Vagina (tissue), 2 donors: ENCODE data around the gene RFX6. TPM values are rescaled to one million over a fixed set of nuclear protein-coding genes. Genes with fewer than 3 reads are reported as not detected.

ENCODE experiments used
- DNase-seq, 2 donors: peaks; one replicate each; pipeline ENCODE4 v3.0.0-alpha.2; 2017; ENCODE audit errors: extremely low spot score in 2 of 2
- H3K27ac ChIP-seq: fragments of 200-600 bp; sonication (generic); one replicate; pipeline ENCODE4 v1.5.1; 2019
- H3K27me3 ChIP-seq: fragments of 200-600 bp; sonication (generic); one replicate; pipeline ENCODE4 v1.5.1; 2019
- H3K36me3 ChIP-seq, 2 donors: fragments of 200-600 bp; sonication (generic); one replicate each; pipeline ENCODE4 v1.5.1; 2017 to 2019
- H3K4me1 ChIP-seq: fragments of 200-600 bp; sonication (generic); one replicate; pipeline ENCODE4 v1.5.1; 2019
- H3K4me3 ChIP-seq, 2 donors: fragments of 200-600 bp; sonication (generic); 1 replicate in 1 of 2; 2 replicates in 1 of 2; pipeline ENCODE4 v1.5.1; 2016 to 2019
- H3K9me3 ChIP-seq: fragments of 200-600 bp; sonication (generic); one replicate; pipeline ENCODE4 v1.5.1; 2019
- POLR2A ChIP-seq, 2 donors: fragments of 450-650 bp; IDR thresholded peaks; one replicate each; pipeline ENCODE4 v1.6.1; 2017; ENCODE audit warnings: antibody characterized with exemption in 2 of 2, mild to moderate bottlenecking in 2 of 2, moderate library complexity in 2 of 2
- POLR2AphosphoS5 ChIP-seq, 2 donors: sonication (generic); formaldehyde crosslinking; IDR thresholded peaks; one replicate each; pipeline ENCODE4 v1.9.0; 2017; ENCODE audit warnings: antibody characterized with exemption in 2 of 2, mild to moderate bottlenecking in 2 of 2, low read depth in 1 of 2; ENCODE audit not compliant: insufficient read depth in 1 of 2
- intact Hi-C: fragments of 100-400 bp; cut with DNase I; formaldehyde crosslinking; loops from one replicate; pipeline ENCODE4 v1.15.1; 2023
- total RNA-seq: library from RNA; depleted of rRNA; stranded (reverse); fragments of >200 nt; gene quantifications from one replicate; pipeline ENCODE4 v1.2.3, GENCODE V29; 2016
- TF ChIP-seq, protein P1 (sequence below), 3 experiments: fragments of 450-650 bp in 2 of 3; fragments of 200-600 bp in 1 of 3; sonication (generic) in 1 of 3; IDR thresholded peaks; one replicate each; pipeline ENCODE4 v1.5.1; 2017 to 2019; ENCODE audit warnings: antibody characterized with exemption in 3 of 3, mild to moderate bottlenecking in 2 of 3, moderate library complexity in 2 of 3

Gene RFX6
- total RNA-seq, 1 donor from 2014 or later, result not detected

DNA sequence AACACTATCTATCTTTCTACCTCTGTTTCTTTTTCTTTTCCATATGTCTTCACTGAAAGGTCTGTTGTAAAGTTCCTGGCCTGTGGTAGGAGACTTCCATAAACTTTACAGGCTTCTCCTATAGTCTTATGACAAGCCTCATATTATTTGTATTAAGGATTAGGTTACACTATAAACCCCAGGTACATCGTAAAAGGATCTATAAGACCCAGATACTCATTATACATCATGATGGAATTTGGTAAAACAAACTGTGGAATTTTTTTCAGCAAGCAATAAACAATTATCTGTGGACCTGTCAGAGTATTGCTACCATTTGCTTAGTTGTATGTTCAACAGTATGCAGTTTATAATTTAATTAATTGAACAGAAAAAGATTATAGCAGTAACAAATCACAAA lies 55.5 kb downstream of the RFX6 start:
- intact Hi-C loops, result no loop called here
- no peak overlapping the region for H3K4me3 ChIP-seq
- H3K4me1 ChIP-seq, result no peaks in the 10 kb centered on the region
- no peak for DNase-seq
- TF ChIP-seq POLR2A (IDR thresholded peaks at IDR 0.05) (no peak), POLR2AphosphoS5 (IDR thresholded peaks at IDR 0.05; ENCODE audit: insufficient read depth in 1 of 2, low read depth in 1 of 2) (no peak)
- TF ChIP-seq, protein P1, sequence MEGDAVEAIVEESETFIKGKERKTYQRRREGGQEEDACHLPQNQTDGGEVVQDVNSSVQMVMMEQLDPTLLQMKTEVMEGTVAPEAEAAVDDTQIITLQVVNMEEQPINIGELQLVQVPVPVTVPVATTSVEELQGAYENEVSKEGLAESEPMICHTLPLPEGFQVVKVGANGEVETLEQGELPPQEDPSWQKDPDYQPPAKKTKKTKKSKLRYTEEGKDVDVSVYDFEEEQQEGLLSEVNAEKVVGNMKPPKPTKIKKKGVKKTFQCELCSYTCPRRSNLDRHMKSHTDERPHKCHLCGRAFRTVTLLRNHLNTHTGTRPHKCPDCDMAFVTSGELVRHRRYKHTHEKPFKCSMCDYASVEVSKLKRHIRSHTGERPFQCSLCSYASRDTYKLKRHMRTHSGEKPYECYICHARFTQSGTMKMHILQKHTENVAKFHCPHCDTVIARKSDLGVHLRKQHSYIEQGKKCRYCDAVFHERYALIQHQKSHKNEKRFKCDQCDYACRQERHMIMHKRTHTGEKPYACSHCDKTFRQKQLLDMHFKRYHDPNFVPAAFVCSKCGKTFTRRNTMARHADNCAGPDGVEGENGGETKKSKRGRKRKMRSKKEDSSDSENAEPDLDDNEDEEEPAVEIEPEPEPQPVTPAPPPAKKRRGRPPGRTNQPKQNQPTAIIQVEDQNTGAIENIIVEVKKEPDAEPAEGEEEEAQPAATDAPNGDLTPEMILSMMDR (IDR thresholded peaks at IDR 0.05), result no peak
- no peak overlapping the region for H3K27ac ChIP-seq
- no peaks in the 10 kb centered on the region for H3K27me3 ChIP-seq
- H3K9me3 ChIP-seq, result no peaks in the 10 kb centered on the region
- no peaks in the 10 kb centered on the region for H3K36me3 ChIP-seq

DNA sequence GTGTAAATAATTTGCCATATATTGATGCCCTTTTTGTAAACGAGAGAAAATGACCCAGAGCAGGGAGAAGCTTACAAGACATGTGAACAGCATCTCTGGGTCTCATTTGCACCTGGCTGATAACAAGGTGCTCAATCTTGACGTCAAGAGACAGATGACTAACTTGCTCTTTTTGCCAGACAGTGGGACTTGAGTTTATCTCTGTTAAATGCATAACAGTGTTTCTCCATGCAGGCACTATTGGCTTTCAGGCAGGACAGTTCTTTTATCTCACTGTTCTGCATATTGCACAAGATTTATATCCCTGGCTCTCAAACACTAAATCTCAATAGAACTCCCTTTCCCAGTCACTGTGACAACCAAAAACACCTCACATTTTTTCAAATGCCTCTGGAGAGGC lies 56.4 kb downstream of the RFX6 start:
- no peaks in the 10 kb centered on the region for H3K27me3 ChIP-seq
- no peak overlapping the region for H3K27ac ChIP-seq
- no peaks in the 10 kb centered on the region for H3K36me3 ChIP-seq
- intact Hi-C loops, result no loop called here
- no peak for DNase-seq
- H3K9me3 ChIP-seq, result no peaks in the 10 kb centered on the region
- H3K4me3 ChIP-seq, result no peak overlapping the region
- TF ChIP-seq, protein P1 (IDR thresholded peaks at IDR 0.05), result no peak
- TF ChIP-seq POLR2A (IDR thresholded peaks at IDR 0.05) (no peak), POLR2AphosphoS5 (IDR thresholded peaks at IDR 0.05; ENCODE audit: insufficient read depth in 1 of 2, low read depth in 1 of 2) (no peak)
- no peaks in the 10 kb centered on the region for H3K4me1 ChIP-seq

DNA sequence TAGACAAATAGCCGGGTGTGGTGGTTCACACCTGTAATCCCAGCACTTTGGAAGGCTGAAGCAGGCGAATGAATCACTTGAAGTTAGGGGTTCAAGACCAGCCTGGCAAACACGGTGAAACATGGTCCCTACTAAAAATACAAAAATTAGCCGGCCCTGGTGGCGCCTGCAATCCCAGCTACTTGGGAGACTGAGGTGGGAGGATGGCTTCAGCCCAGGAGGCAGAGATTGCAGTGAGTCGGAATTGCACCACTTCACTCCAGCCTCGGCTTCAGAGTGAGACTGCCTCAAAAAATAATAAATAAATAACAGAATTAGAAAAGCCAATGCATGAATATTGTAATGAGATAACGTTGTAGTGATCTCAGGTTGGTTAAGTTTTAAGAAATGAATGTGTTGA lies 61.3 kb downstream of the RFX6 start:
- intact Hi-C loops, result no loop called here
- H3K4me3 ChIP-seq, result no peak overlapping the region
- DNase-seq, result no peak
- no peaks in the 10 kb centered on the region for H3K27me3 ChIP-seq
- no peaks in the 10 kb centered on the region for H3K36me3 ChIP-seq
- TF ChIP-seq, protein P1 (IDR thresholded peaks at IDR 0.05), result no peak
- TF ChIP-seq POLR2A (IDR thresholded peaks at IDR 0.05), result no peak
- no peak for TF ChIP-seq POLR2AphosphoS5 (IDR thresholded peaks at IDR 0.05; ENCODE audit: insufficient read depth in 1 of 2, low read depth in 1 of 2)
- H3K9me3 ChIP-seq, result no peaks in the 10 kb centered on the region
- no peak overlapping the region for H3K27ac ChIP-seq
- H3K4me1 ChIP-seq, result no peaks in the 10 kb centered on the region

DNA sequence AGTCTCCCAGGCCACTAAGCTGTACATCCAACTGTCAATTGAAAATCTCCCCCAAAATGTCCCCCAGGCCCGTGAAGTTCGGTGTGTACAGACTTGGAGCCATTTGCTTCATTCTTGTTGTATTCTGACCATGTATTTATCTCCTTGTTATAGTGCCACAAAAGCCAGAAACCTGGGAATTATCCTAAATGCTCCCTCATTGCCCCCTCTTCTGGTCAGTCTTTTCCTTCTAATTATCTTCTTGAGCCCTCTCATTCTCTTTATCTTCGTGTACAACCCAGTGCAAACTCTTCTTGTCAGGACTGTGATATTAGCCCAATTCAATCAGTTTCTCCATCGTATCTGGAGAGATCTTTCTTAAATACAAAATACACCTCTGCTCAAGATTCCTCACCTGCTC lies 64.7 kb downstream of the RFX6 start:
- no peaks in the 10 kb centered on the region for H3K4me1 ChIP-seq
- no peaks in the 10 kb centered on the region for H3K36me3 ChIP-seq
- intact Hi-C loops, result no loop called here
- H3K4me3 ChIP-seq, result no peak overlapping the region
- TF ChIP-seq POLR2AphosphoS5 (IDR thresholded peaks at IDR 0.05; ENCODE audit: insufficient read depth in 1 of 2, low read depth in 1 of 2) (no peak), POLR2A (IDR thresholded peaks at IDR 0.05) (no peak)
- TF ChIP-seq, protein P1 (IDR thresholded peaks at IDR 0.05), result no peak
- H3K9me3 ChIP-seq, result no peaks in the 10 kb centered on the region
- H3K27me3 ChIP-seq, result no peaks in the 10 kb centered on the region
- no peak overlapping the region for H3K27ac ChIP-seq
- no peak for DNase-seq

DNA sequence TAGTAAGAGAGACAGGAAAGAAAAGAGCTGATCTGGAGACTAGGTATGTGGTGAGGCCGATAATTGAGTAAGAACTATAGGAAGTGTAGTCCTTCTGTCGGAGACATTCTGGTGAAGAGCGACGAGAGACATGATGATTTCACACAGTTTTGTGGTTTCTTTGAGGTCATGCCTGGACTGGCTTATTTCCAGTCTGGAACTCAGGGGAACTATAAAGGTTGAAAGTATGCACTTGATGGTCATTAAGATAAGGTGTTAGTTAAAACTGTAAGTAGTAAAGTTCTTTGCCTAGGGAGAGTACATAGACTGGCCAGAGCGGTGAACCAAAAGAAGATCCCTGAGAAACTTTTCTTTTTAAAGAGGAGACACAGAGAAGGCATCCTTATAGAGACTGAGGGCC lies 68.8 kb downstream of the RFX6 start:
- no peaks in the 10 kb centered on the region for H3K36me3 ChIP-seq
- H3K9me3 ChIP-seq, result no peaks in the 10 kb centered on the region
- H3K4me1 ChIP-seq, result no peaks in the 10 kb centered on the region
- TF ChIP-seq, protein P1 (IDR thresholded peaks at IDR 0.05), result no peak
- TF ChIP-seq POLR2AphosphoS5 (IDR thresholded peaks at IDR 0.05; ENCODE audit: insufficient read depth in 1 of 2, low read depth in 1 of 2) (no peak), POLR2A (IDR thresholded peaks at IDR 0.05) (no peak)
- H3K4me3 ChIP-seq, result no peak overlapping the region
- DNase-seq, result no peak
- intact Hi-C loops, result no loop called here
- H3K27me3 ChIP-seq, result no peaks in the 10 kb centered on the region
- no peak overlapping the region for H3K27ac ChIP-seq
